Osteocyte (in vitro differentiated cells): ENCODE results near the gene SUSD1. TPM values are rescaled to one million over a fixed set of nuclear protein-coding genes. Genes with fewer than 3 reads are reported as not detected.

Experiments
- DNase-seq: peaks from one replicate; pipeline ENCODE4 v3.0.0; 2021; ENCODE audit warnings: mixed read lengths; ENCODE audit not compliant: unreplicated experiment; ENCODE audit errors: extremely low spot score
- H3K27ac Mint-ChIP-seq: one replicate; pipeline ENCODE4 v1.8.0; 2021; ENCODE audit warnings: mild to moderate bottlenecking, mixed read lengths; ENCODE audit not compliant: unreplicated experiment
- H3K27me3 Mint-ChIP-seq: one replicate; pipeline ENCODE4 v1.8.0; 2021; ENCODE audit warnings: mixed read lengths; ENCODE audit not compliant: unreplicated experiment
- H3K36me3 Mint-ChIP-seq: one replicate; pipeline ENCODE4 v1.8.0; 2021; ENCODE audit warnings: mixed read lengths; ENCODE audit not compliant: unreplicated experiment
- H3K4me1 Mint-ChIP-seq: one replicate; pipeline ENCODE4 v1.8.0; 2021; ENCODE audit warnings: mixed read lengths; ENCODE audit not compliant: unreplicated experiment
- H3K4me3 Mint-ChIP-seq: one replicate; pipeline ENCODE4 v1.8.0; 2021; ENCODE audit warnings: mild to moderate bottlenecking, moderate library complexity, mixed read lengths; ENCODE audit not compliant: unreplicated experiment
- H3K9me3 Mint-ChIP-seq: one replicate; pipeline ENCODE4 v1.8.0; 2021; ENCODE audit warnings: mixed read lengths; ENCODE audit not compliant: unreplicated experiment
- CTCF ChIP-seq: fragments of 200-600 bp; sonication (generic); IDR thresholded peaks from 2 replicates; pipeline ENCODE4 v1.5.0; 2021; ENCODE audit warnings: antibody characterized with exemption, mild to moderate bottlenecking, moderate library complexity
- total RNA-seq: library from RNA; stranded (reverse); gene quantifications from 2 replicates; pipeline ENCODE4 v1.2.1, GENCODE V29; 2021

Gene SUSD1
- total RNA-seq, 1 donor from 2014 or later: 13.4 TPM

- Mint-ChIP-seq H3K4me1 (peaks cover 24% of the 10 kb centered on the region), H3K27me3 (no peaks in the 10 kb centered on the region), H3K36me3 (no peaks in the 10 kb centered on the region), H3K4me3 (no peak overlapping the region), H3K27ac (no peak overlapping the region), H3K9me3 (no peaks in the 10 kb centered on the region)
- TF ChIP-seq CTCF: no peak
- DNase-seq: no peak
These were observed 168.6 kb downstream of the SUSD1 start for GRCh38 chr9:112006361-112007020.

- Mint-ChIP-seq H3K36me3 (no peaks in the 10 kb centered on the region), H3K4me3 (no peak overlapping the region), H3K27me3 (no peaks in the 10 kb centered on the region), H3K9me3 (no peaks in the 10 kb centered on the region), H3K4me1 (peaks cover 19% of the 10 kb centered on the region), H3K27ac (no peak overlapping the region)
- TF ChIP-seq CTCF: no peak
- no peak for DNase-seq
These were observed 169.2 kb downstream of the SUSD1 start for GRCh38 chr9:112005939-112006338.

DNA sequence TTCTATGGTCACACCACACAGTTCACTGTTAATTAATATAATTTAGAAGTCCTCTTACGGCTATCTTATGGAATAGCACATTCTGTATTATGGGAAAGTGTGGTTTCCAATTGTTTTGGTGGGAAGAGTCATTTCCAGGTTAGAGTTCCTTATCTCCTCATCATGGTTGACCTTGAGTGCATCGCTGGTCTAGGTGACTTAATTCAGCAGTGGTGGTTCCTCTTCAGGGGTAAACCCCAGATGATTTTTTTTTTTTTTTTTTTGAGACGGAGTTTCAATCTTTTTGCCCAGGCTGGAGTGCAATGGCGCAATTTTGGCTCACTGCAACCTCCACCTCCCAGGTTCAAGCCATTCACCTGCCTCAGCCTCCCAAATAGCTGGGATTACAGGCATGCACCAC is 171.6 kb downstream of the SUSD1 start:
- H3K4me3 Mint-ChIP-seq: no peak overlapping the region
- H3K27me3 Mint-ChIP-seq: no peaks in the 10 kb centered on the region
- no peaks in the 10 kb centered on the region for H3K9me3 Mint-ChIP-seq
- no peak for TF ChIP-seq CTCF
- no peak overlapping the region for H3K27ac Mint-ChIP-seq
- H3K36me3 Mint-ChIP-seq: no peaks in the 10 kb centered on the region
- DNase-seq: no peak
- H3K4me1 Mint-ChIP-seq: peaks cover 12% of the 10 kb centered on the region

DNA sequence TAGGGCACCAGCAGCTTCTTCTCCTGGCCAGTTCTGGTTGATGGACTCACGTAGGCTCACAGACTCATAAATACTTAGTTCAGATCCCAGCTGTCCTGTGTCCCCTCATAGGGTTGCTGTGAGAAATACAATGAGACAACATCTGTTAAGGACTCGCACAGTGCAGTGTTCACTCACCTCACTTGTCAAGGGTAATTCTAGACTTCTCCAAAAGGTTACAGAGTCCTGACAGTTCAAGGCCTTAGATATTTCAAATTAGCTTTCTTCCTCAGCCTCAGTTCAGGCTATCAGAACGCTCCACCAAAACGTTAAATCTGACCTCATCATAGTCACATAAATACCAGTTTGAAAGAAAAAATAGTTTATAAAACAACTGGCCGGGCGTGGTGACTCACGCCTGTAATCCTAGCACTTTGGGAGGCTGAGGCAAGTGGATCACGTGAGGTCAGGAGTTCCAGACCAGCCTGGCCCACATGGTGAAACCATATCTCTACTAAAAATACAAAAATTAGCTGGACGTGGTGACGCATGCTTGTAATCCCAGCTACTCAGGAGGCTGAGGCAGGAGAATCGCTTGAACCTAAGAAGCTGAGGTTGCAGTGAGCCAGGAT is 172.1 kb downstream of the SUSD1 start:
- DNase-seq: no peak
- peaks cover 12% of the 10 kb centered on the region for H3K4me1 Mint-ChIP-seq
- H3K27me3 Mint-ChIP-seq: no peaks in the 10 kb centered on the region
- H3K9me3 Mint-ChIP-seq: no peaks in the 10 kb centered on the region
- no peak for TF ChIP-seq CTCF
- no peaks in the 10 kb centered on the region for H3K36me3 Mint-ChIP-seq
- H3K27ac Mint-ChIP-seq: no peak overlapping the region
- no peak overlapping the region for H3K4me3 Mint-ChIP-seq

DNA sequence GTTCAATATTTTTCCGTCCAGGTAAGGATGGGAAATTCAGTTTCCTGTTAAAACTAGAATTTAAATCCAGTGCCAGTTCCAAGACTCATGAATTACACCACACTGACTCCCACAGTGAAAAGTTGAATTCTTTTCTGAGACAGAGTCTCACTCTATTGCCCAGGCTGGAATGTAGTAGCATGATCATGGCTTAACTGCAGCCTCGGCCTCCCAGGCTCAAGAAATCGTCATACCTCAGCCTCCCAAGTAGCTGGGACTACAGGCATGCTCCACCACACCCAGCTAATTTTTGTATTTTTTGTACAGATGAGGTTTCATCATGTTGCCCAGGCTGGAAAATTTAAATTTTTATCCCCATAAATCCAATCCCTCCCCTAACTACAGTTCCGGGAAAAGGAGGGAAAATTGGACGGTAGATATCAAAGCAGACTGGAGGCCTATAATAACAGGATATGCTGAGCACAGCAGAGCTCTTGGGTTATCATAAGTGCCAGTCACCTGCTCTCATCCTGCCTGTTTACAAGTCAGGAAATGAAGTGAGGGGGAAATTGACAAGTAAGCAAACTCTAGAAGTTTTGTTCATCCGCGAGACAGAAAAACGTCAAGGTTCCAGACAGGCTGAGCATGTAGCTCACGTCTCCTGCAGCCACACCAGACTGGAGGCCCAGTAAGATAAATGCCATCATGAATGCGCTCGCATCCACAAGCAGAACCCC is 172.8 kb downstream of the SUSD1 start:
- Mint-ChIP-seq H3K27me3 (no peaks in the 10 kb centered on the region), H3K9me3 (no peaks in the 10 kb centered on the region), H3K36me3 (no peaks in the 10 kb centered on the region), H3K4me3 (no peak overlapping the region), H3K4me1 (peaks cover 8% of the 10 kb centered on the region), H3K27ac (no peak overlapping the region)
- TF ChIP-seq CTCF: no peak
- peak; percentile 40 for DNase-seq
